Osteoblast (primary cell): Measurements from ENCODE around the gene CTDP1. TPM values are rescaled to one million over a fixed set of nuclear protein-coding genes. Genes with fewer than 3 reads are reported as not detected.
A peak's percentile ranks its signal among the peaks of the same experiment; 100 is the strongest.

ENCODE experiments used
- DNase-seq: peaks from one replicate; pipeline ENCODE4 v3.0.0; 2011; ENCODE audit warnings: low spot score, mixed read lengths; ENCODE audit not compliant: insufficient read length; ENCODE audit errors: missing footprints
- H2AFZ ChIP-seq: 2 replicates; pipeline ENCODE4 v1.6.0; 2011; ENCODE audit warnings: mild to moderate bottlenecking, low read length
- H3K27ac ChIP-seq: 2 replicates; pipeline ENCODE4 v1.5.1; 2011; ENCODE audit warnings: mild to moderate bottlenecking, low read depth, low read length, moderate library complexity
- H3K27me3 ChIP-seq: 2 replicates; pipeline ENCODE4 v1.6.0; 2012; ENCODE audit warnings: mild to moderate bottlenecking, control low read depth, inconsistent platforms, low read length, moderate library complexity; ENCODE audit not compliant: insufficient read depth
- H3K36me3 ChIP-seq: 2 replicates; pipeline ENCODE4 v1.5.1; 2011; ENCODE audit warnings: mild to moderate bottlenecking, low read length, control low read depth, moderate library complexity; ENCODE audit not compliant: insufficient read depth
- H3K4me1 ChIP-seq: 2 replicates; pipeline ENCODE4 v1.5.1; 2011; ENCODE audit warnings: mild to moderate bottlenecking, low read length, control low read depth, moderate library complexity; ENCODE audit not compliant: insufficient read depth
- H3K4me2 ChIP-seq: 2 replicates; pipeline ENCODE4 v1.6.0; 2011; ENCODE audit warnings: mild to moderate bottlenecking, low read length; ENCODE audit not compliant: insufficient read depth
- H3K4me3 ChIP-seq: fragments of 200-600 bp; sonication (generic); 3 replicates; pipeline ENCODE4 v1.5.1; 2012; ENCODE audit warnings: mild to moderate bottlenecking, low read length, inconsistent platforms; ENCODE audit not compliant: insufficient read depth
- H3K79me2 ChIP-seq: 2 replicates; pipeline ENCODE4 v1.6.0; 2012; ENCODE audit warnings: mild to moderate bottlenecking, low read length, control low read depth, inconsistent platforms; ENCODE audit not compliant: insufficient read depth
- H3K9me3 ChIP-seq: 2 replicates; pipeline ENCODE4 v1.5.1; 2011; ENCODE audit warnings: low read depth, low read length, control low read depth
- H4K20me1 ChIP-seq: 2 replicates; pipeline ENCODE4 v1.6.0; 2012; ENCODE audit warnings: mild to moderate bottlenecking, low read length, control low read depth; ENCODE audit not compliant: insufficient read depth
- CTCF ChIP-seq: IDR thresholded peaks from 2 replicates; pipeline ENCODE4 v1.5.1; 2011; ENCODE audit warnings: mild to moderate bottlenecking, low read depth, low read length, moderate library complexity; ENCODE audit errors: extremely low read depth
- total RNA-seq: library from RNA; depleted of rRNA; stranded (reverse); fragments of >200 nt; gene quantifications from 2 replicates; pipeline ENCODE4 v1.2.3, GENCODE V29; 2012

CTDP1 gene
- total RNA-seq, 1 donor: 26.8 TPM

- no peak overlapping the region for H3K4me2 ChIP-seq
- no peaks in the 10 kb centered on the region for H3K79me2 ChIP-seq
- H3K36me3 ChIP-seq: no peaks in the 10 kb centered on the region
- peaks cover 16% of the 10 kb centered on the region for H3K4me1 ChIP-seq
- H4K20me1 ChIP-seq: no peaks in the 10 kb centered on the region
- no peaks in the 10 kb centered on the region for H3K9me3 ChIP-seq
- TF ChIP-seq CTCF: no peak
- H3K27ac ChIP-seq: no peak overlapping the region
- peak; percentile 55 for DNase-seq
- H3K4me3 ChIP-seq: no peak overlapping the region
- no peak overlapping the region for H2AFZ ChIP-seq
- H3K27me3 ChIP-seq: peaks cover 42% of the 10 kb centered on the region
Observed at GRCh38 chr18:79796016-79796415, 116.4 kb downstream of the CTDP1 start.

- peak; percentile 90 for DNase-seq
- no peak for TF ChIP-seq CTCF
- Histone ChIP-seq H3K4me2 (no peak overlapping the region), H3K4me1 (peaks cover 9% of the 10 kb centered on the region), H3K4me3 (no peak overlapping the region), H3K9me3 (no peaks in the 10 kb centered on the region), H4K20me1 (no peaks in the 10 kb centered on the region), H2AFZ (no peak overlapping the region), H3K36me3 (no peaks in the 10 kb centered on the region), H3K27me3 (peaks cover 42% of the 10 kb centered on the region), H3K79me2 (no peaks in the 10 kb centered on the region), H3K27ac (no peak overlapping the region)
Observed at GRCh38 chr18:79796531-79797405, 117.2 kb downstream of the CTDP1 start.

GRCh38 chr18:79797518-79798345, 118.1 kb downstream of the CTDP1 start, which contains the start of gene KCNG2:
TSS of gene KCNG2 (plus strand) at chr18:79797938. CDS start at chr18:79863668, 65,730 bp downstream.
- H2AFZ ChIP-seq: no peak within 1 kb of the TSS
- H4K20me1 ChIP-seq: no peaks in the 10 kb centered on the region
- peaks cover 42% of the 10 kb centered on the region for H3K27me3 ChIP-seq
- peak; percentile 92 for DNase-seq
- H3K4me1 ChIP-seq: peaks cover 3% of the 10 kb centered on the region
- no peak for TF ChIP-seq CTCF
- H3K9me3 ChIP-seq: no peaks in the 10 kb centered on the region
- H3K4me3 ChIP-seq: no peak within 1 kb of the TSS
- no peak within 1 kb of the TSS for H3K4me2 ChIP-seq
- H3K79me2 ChIP-seq: no peaks in the 10 kb centered on the region
- no peaks in the 10 kb centered on the region for H3K36me3 ChIP-seq
- no peak within 1 kb of the TSS for H3K27ac ChIP-seq
